Calu3 (cell line): Measurements from ENCODE around the gene RCAN1. TPM values are rescaled to one million over a fixed set of nuclear protein-coding genes. Genes with fewer than 3 reads are reported as not detected.
A peak's percentile ranks its signal among the peaks of the same experiment; 100 is the strongest.

ENCODE experiments used
- BruUV-seq: library from RNA; stranded (reverse); fragments of 400-500 nt; replicated peaks from 2 replicates; lab custom pipeline; 2021; lab: Mats Ljungman, UMichigan
- CTCF ChIA-PET: fragments of 300-600 bp; sonication (Branson Sonifier 250); formaldehyde crosslinking; loops from one replicate; lab custom pipeline; 2022; ENCODE audit warnings: antibody characterized with exemption; lab: Charles Lee
- DNase-seq: peaks from one replicate; pipeline ENCODE4 v3.0.0; 2022
- H3K27ac Mint-ChIP-seq: one replicate; pipeline ENCODE4 v1.8.0; 2022; ENCODE audit warnings: mixed read lengths; ENCODE audit not compliant: unreplicated experiment
- H3K27me3 Mint-ChIP-seq: one replicate; pipeline ENCODE4 v1.8.0; 2022; ENCODE audit warnings: mixed read lengths; ENCODE audit not compliant: unreplicated experiment
- H3K36me3 Mint-ChIP-seq: one replicate; pipeline ENCODE4 v1.8.0; 2022; ENCODE audit warnings: mild to moderate bottlenecking, moderate library complexity, mixed read lengths; ENCODE audit not compliant: insufficient read depth, unreplicated experiment
- H3K4me1 Mint-ChIP-seq: one replicate; pipeline ENCODE4 v1.8.0; 2022; ENCODE audit warnings: mild to moderate bottlenecking, low read depth, mixed read lengths; ENCODE audit not compliant: unreplicated experiment
- H3K4me3 Mint-ChIP-seq: one replicate; pipeline ENCODE4 v1.8.0; 2022; ENCODE audit warnings: mild to moderate bottlenecking, low read depth, moderate library complexity, mixed read lengths; ENCODE audit not compliant: unreplicated experiment
- H3K9me3 Mint-ChIP-seq: one replicate; pipeline ENCODE4 v1.8.0; 2022; ENCODE audit warnings: low read depth, mixed read lengths; ENCODE audit not compliant: unreplicated experiment
- intact Hi-C: fragments of 100-400 bp; cut with micrococcal nuclease; formaldehyde crosslinking; loops from one replicate; pipeline ENCODE4 v1.10.0; 2022; ENCODE audit not compliant: unreplicated experiment
- total RNA-seq: library from RNA; stranded (reverse); gene quantifications from 2 replicates; pipeline ENCODE4 v1.2.3, GENCODE V29; 2022
- TF ChIP-seq, protein P1 (sequence below): fragments of 200-600 bp; IDR thresholded peaks from one replicate; pipeline ENCODE4 v1.8.0; 2022; ENCODE audit warnings: antibody characterized with exemption; ENCODE audit not compliant: unreplicated experiment

RCAN1 gene
- total RNA-seq, 1 experiment from 2014 or later, result 25.4 TPM

DNA sequence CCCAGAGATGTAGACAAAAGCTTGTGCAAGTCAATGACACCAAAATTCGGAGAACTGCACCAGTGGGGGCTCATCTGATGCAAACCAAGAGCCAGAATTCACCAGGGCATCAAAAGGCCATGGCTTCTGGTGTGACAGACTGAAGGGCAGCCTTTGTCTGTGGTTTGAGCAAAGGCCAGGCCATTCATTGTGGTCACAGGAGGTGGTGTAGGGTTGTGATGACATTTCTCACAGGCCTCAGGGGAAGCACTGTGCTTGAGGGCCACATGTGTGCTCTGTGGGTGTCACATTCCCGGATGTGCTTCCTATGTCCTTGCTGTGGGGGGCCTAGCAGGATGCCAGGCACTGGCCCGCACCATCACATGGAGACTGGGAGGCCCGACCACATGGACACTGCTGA, 80.4 kb downstream of the RCAN1 start:
- H3K9me3 Mint-ChIP-seq, result no peaks in the 10 kb centered on the region
- no peak for DNase-seq
- TF ChIP-seq, protein P1, sequence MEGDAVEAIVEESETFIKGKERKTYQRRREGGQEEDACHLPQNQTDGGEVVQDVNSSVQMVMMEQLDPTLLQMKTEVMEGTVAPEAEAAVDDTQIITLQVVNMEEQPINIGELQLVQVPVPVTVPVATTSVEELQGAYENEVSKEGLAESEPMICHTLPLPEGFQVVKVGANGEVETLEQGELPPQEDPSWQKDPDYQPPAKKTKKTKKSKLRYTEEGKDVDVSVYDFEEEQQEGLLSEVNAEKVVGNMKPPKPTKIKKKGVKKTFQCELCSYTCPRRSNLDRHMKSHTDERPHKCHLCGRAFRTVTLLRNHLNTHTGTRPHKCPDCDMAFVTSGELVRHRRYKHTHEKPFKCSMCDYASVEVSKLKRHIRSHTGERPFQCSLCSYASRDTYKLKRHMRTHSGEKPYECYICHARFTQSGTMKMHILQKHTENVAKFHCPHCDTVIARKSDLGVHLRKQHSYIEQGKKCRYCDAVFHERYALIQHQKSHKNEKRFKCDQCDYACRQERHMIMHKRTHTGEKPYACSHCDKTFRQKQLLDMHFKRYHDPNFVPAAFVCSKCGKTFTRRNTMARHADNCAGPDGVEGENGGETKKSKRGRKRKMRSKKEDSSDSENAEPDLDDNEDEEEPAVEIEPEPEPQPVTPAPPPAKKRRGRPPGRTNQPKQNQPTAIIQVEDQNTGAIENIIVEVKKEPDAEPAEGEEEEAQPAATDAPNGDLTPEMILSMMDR, result no peak
- intact Hi-C loops, result no loop called here
- peaks cover 18% of the 10 kb centered on the region for H3K4me1 Mint-ChIP-seq
- H3K36me3 Mint-ChIP-seq, result no peaks in the 10 kb centered on the region
- no peak overlapping the region for H3K4me3 Mint-ChIP-seq
- H3K27ac Mint-ChIP-seq, result peak overlapping the region; percentile 68
- CTCF ChIA-PET, result no interaction called here
- BruUV-seq, result no TSS peak
- H3K27me3 Mint-ChIP-seq, result no peaks in the 10 kb centered on the region

DNA sequence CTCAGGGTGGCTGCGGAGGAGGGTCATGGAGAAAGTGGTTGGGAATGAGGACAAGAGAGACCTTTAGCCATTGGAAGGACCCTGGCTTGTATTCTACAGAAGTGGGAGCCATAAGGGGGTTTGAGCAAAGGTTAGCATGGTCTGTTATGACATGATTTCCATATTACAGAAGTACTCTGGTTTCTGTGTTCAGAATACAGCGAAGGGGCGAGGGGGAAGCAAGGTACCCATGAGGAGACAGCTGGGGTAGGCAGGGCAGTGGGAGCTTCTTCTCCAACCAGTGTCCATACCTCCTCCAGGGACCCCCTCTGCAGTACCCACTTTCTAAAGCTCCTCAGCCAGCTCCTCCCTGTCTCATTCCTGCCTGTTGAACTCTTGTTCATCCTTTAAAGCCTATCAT, 81.0 kb downstream of the RCAN1 start:
- no TSS peak for BruUV-seq
- H3K4me1 Mint-ChIP-seq, result peaks cover 18% of the 10 kb centered on the region
- intact Hi-C loops, result no loop called here
- H3K27me3 Mint-ChIP-seq, result no peaks in the 10 kb centered on the region
- no peak for DNase-seq
- no peaks in the 10 kb centered on the region for H3K9me3 Mint-ChIP-seq
- H3K36me3 Mint-ChIP-seq, result no peaks in the 10 kb centered on the region
- TF ChIP-seq, protein P1, result no peak
- CTCF ChIA-PET, result no interaction called here
- H3K4me3 Mint-ChIP-seq, result no peak overlapping the region
- peak overlapping the region; percentile 68 for H3K27ac Mint-ChIP-seq

DNA sequence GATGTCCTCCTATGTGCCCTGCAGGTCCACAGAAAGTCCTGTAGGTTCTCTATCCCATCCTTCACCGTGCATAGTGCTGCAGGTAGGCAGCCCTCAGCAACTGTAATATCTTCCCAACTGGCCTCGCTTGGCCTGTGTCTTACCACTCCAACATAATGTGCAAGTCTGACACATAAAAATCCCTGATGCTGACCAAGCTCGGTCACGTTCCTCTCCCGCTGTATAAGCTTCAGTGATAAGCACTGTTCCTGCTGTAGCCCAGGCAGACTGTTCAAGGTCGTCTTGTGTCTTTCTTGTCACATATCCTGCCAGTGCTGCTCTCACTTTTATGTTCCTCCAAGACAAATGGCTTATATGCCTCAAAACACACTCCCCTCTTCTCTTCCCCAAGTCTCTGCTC, 83.5 kb downstream of the RCAN1 start:
- TF ChIP-seq, protein P1, result no peak
- H3K4me1 Mint-ChIP-seq, result peaks cover 10% of the 10 kb centered on the region
- H3K27ac Mint-ChIP-seq, result no peak overlapping the region
- no peak for DNase-seq
- intact Hi-C loops, result no loop called here
- H3K9me3 Mint-ChIP-seq, result no peaks in the 10 kb centered on the region
- no TSS peak for BruUV-seq
- no peak overlapping the region for H3K4me3 Mint-ChIP-seq
- CTCF ChIA-PET, result interaction anchor here (0.7 to 1.2 kb wide), 2 partner anchors 12 to 14 kb away, joined by 3 read pairs; no protein-coding TSS in a partner anchor
- H3K36me3 Mint-ChIP-seq, result peaks cover 8% of the 10 kb centered on the region
- H3K27me3 Mint-ChIP-seq, result no peaks in the 10 kb centered on the region

DNA sequence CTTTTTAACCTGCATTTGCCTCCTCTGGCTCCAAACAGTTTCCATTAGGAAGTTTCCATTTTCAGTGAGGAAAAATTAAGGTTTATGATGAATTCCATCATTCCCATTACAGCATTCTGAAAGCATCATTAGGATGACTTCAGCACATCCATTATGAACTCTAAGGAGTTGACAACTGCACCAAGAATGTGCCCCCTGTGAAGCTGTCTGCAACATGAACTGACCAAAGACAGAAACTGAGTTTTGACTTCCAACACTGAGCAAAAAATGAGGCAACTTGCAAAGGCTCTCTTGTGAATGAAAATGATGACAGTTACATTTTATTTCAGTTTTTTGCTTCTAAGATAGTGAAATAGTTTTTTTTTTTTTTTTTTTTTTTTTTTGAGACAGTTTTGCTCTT, 84.7 kb downstream of the RCAN1 start:
- peaks cover 10% of the 10 kb centered on the region for H3K4me1 Mint-ChIP-seq
- DNase-seq, result no peak
- no peaks in the 10 kb centered on the region for H3K9me3 Mint-ChIP-seq
- BruUV-seq, result no TSS peak
- H3K36me3 Mint-ChIP-seq, result peaks cover 13% of the 10 kb centered on the region
- TF ChIP-seq, protein P1, result no peak
- no peak overlapping the region for H3K27ac Mint-ChIP-seq
- CTCF ChIA-PET, result no interaction called here
- H3K27me3 Mint-ChIP-seq, result no peaks in the 10 kb centered on the region
- H3K4me3 Mint-ChIP-seq, result no peak overlapping the region
- intact Hi-C loops, result no loop called here
